GM19351 (cell line): ENCODE measurements around the gene IQGAP2.

Experiments used
- ATAC-seq: cut with Tn5 transposase; IDR thresholded peaks from one replicate; pipeline ENCODE4 v1.9.1; 2021; ENCODE audit warnings: mild to moderate bottlenecking, moderate library complexity; ENCODE audit not compliant: unreplicated experiment

IQGAP2 gene

GRCh38 chr5:76561959-76562358 is 158.9 kb downstream of the IQGAP2 start:
- no peak for ATAC-seq

GRCh38 chr5:76565009-76565408 is 161.9 kb downstream of the IQGAP2 start:
- no peak for ATAC-seq

GRCh38 chr5:76570153-76570552 is 167.1 kb downstream of the IQGAP2 start:
- no peak for ATAC-seq

GRCh38 chr5:76571559-76571958 is 168.5 kb downstream of the IQGAP2 start:
- ATAC-seq = no peak

- no peak for ATAC-seq
Measured at GRCh38 chr5:76576450-76576849, 173.4 kb downstream of the IQGAP2 start.

GRCh38 chr5:76576996-76577395 is 173.9 kb downstream of the IQGAP2 start:
- ATAC-seq = no peak

- ATAC-seq = no peak
Measured at GRCh38 chr5:76579166-76579937, 176.3 kb downstream of the IQGAP2 start.

- ATAC-seq = no peak
Measured at GRCh38 chr5:76580981-76581380, 177.9 kb downstream of the IQGAP2 start.

GRCh38 chr5:76582230-76583162 is 179.4 kb downstream of the IQGAP2 start:
- peak; percentile 84 for ATAC-seq

- ATAC-seq = no peak
Measured at GRCh38 chr5:76583163-76584047, 180.3 kb downstream of the IQGAP2 start.

- no peak for ATAC-seq
Measured at GRCh38 chr5:76585783-76586217, 182.7 kb downstream of the IQGAP2 start.

- ATAC-seq = no peak
Measured at GRCh38 chr5:76586531-76586930, 183.4 kb downstream of the IQGAP2 start.

GRCh38 chr5:76590027-76590426 is 186.9 kb downstream of the IQGAP2 start:
- peak; percentile 97 for ATAC-seq

- ATAC-seq = no peak
Measured at GRCh38 chr5:76591366-76591765, 188.3 kb downstream of the IQGAP2 start.

GRCh38 chr5:76592692-76593091 is 189.6 kb downstream of the IQGAP2 start:
- ATAC-seq = no peak

- ATAC-seq = no peak
Measured at GRCh38 chr5:76594107-76594506, 191.0 kb downstream of the IQGAP2 start.

- no peak for ATAC-seq
Measured at GRCh38 chr5:76595755-76596481, 192.8 kb downstream of the IQGAP2 start.

- ATAC-seq = no peak
Measured at GRCh38 chr5:76598531-76598930, 195.4 kb downstream of the IQGAP2 start.

GRCh38 chr5:76600716-76601115 is 197.6 kb downstream of the IQGAP2 start:
- ATAC-seq = no peak

GRCh38 chr5:76601470-76601869 is 198.4 kb downstream of the IQGAP2 start:
- ATAC-seq = no peak
